Skin epidermis (tissue), 12 donors: Measurements from ENCODE around the gene PAEP.

Experiments used
- H3K27ac ChIP-seq, 21 experiments: fragments of 200-600 bp; sonication (generic) in 11 of 21; one replicate each; pipeline ENCODE4 v1.5.0; 2020; ENCODE audit warnings: mild to moderate bottlenecking in 3 of 21, inconsistent platforms in 2 of 21, moderate library complexity in 2 of 21
- H3K4me3 ChIP-seq, 7 experiments: fragments of 200-600 bp; sonication (generic) in 2 of 7; one replicate each; pipeline ENCODE4 v1.5.0; 2020; ENCODE audit warnings: inconsistent platforms in 2 of 7, mild to moderate bottlenecking in 2 of 7, moderate library complexity in 1 of 7

The PAEP gene

DNA sequence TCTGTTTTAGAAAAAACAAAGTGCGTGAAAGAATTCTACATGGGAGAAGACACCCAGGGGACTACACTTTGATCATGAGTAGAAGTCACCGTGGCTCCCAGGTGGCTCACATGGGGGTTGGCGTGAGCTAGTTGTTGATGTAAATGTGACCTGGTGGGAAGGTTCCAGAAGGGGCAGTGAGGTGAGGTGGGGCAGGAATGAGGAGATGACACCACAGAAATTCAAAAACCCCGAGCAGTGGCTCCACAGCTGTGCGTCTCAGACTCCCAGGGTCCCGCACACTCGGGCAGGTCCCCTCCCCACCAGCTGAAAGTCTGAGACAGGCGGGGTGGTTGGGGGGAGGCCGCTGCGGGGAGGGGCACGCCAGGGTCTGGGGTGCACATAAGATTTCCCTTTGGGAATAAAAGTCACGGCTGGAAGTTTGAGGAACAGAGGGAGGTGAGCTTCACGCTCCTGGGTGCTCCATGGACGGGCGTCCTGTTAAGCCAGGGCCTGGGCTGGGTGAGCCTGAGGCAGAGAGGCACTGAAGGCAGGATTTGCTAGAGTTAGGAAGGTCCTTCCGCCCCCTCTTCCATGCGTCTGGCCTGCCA, 47.9 kb downstream of the PAEP start:
- H3K27ac ChIP-seq = no peak overlapping the region
- H3K4me3 ChIP-seq = no peak overlapping the region

DNA sequence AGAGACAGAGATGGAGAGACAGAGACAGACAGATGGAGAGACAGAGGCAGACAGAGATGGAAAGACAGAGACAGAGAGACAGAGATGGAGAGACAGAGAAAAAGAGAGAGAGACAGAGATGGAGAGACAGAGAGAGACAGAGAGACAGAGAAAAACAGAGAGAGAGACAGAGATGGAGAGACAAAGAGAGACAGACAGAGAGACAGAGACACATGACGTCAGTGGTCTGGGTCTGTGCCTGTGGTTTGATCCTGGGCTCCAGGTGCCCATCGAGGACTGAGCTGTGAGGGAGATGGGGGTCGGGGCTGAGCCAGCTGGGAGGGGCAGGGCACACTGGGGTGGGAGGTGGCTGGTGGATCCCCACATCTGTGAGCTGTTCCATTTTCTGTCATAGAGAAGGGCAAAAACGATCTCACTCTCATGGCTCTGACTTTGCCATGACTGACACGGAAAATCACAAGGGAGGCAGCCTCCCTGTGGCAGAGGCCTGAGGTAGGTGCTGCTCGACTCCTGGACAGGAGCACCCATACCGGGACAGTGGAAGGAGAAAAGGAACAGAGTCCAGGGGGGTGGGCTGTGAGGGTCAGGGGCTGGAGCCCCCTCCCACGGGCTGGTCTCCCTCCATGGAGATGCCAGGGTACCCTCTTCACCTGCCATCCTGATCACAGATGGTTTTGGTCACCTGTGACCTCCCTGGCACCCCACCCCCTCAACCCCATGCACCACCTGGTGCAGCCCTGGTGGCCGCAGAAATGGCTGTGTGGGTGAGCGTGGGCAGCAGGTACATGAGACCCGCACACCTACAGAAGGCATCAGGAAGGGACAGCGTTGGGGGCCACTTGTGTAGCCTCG, 49.0 kb downstream of the PAEP start:
- Histone ChIP-seq H3K27ac (no peak overlapping the region), H3K4me3 (no peak overlapping the region)

DNA sequence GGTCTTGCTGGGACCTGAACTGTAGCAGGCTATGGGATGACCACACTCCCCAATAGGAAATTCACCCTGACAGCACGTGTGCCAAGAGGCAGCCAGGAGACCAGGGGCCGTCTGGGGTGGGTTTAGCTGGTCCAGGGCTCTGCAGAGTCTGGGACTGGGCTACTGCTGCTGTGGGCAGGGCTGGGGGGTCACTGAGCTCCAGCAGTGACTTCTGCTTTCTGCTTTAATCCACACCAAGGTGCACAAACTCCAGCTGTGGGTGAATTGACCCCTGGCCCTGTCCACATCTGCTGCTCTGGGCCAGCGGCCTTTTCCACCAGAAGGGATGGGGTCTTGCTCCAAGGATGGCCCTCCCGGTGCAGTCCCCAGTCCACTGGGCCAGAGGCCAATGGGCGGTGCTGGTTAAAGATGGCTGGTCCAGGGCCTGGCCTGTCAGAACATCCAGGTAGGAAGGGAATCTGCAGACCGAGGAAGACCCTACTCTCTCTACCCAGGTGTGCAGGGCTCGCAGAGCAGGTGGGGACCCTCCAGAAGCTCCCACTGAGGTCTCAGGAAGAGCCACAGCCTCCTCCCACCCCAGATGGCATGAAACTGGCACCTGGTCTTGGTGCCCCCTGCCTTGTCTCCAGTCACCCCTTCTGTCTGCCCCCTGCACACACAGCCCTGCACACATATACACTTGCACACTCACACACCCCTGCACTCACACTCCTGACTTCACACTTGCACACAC, 49.8 kb downstream of the PAEP start:
- Histone ChIP-seq H3K27ac (no peak overlapping the region), H3K4me3 (no peak overlapping the region)

DNA sequence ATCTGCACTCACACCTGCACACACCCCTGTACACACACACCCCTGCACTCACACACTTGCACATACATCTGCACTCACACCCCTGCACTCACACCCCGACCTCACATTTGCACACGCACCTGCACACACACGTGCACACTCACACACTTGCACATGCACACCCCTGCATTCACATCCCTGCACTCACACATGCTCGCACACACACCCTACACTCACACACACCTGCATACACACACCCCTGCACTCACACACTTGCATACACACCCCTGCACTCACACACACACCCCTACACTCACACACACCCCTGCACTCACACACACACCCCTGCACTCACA, 50.3 kb downstream of the PAEP start:
- Histone ChIP-seq H3K27ac (no peak overlapping the region), H3K4me3 (no peak overlapping the region)

DNA sequence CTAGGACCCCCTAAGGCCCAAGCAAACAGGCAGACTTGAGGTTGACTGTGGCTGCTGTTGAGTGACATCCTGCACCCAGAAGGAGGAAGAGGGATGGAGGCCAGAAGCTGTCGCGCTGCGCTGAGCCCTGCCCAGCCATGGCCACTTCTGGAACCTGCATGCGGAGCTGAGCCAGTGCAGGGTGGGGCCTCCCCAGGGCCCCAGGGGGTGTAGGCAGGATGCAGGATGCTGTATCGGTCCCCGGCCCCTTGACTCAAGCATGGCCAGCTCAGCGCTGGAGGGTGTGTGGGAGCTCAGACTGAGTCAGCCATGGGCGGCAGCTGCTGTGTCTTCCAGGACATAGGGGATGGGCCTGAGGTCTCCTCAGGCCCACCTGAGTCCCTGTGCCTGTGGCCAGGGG, 50.9 kb downstream of the PAEP start:
- Histone ChIP-seq H3K27ac (no peak overlapping the region), H3K4me3 (no peak overlapping the region)

DNA sequence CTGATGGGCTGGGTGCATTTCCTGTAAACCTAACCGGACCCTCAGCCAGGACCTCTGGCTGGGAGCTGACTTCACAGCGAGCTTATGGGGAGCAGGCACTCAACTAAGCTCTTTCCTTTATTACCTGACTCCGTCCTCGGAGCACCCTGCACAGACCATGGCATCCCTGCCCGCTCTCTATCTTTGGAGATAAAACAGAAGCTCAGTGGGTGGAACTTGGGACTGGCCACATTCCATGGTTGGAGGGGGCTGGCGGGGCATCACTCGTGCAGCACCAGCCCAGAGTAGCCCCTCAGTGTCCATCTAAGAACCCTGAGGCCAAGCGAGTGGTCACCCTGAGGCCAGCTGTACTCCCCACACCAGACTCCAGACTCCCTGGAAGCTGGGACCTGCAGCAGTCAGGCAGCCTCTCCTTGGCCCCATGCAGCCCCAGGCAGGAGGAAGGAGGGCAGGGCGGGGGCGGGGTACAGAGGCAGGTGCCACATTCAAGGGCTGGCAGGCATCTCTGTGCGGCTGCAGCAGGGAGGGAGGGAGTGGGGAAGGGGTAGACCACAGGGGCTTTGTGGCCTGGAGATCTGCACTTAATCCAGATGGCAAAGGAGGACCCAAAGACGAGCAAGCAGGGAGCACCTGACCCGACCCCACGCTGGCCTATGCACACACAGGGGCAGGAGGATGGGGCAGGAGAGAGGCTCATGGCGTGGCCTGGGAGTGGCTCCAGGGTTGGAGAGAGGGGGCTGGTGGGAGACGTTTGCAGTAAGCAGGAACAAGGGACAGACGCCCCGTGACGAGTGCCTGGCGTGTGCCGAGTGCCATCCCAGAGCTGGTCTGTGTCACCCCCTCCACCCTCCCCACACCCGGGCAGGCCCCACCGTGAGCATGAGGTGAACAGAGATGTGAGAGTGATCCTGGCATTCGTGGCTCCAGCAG, 51.7 kb downstream of the PAEP start:
- Histone ChIP-seq H3K27ac (no peak overlapping the region), H3K4me3 (no peak overlapping the region)

DNA sequence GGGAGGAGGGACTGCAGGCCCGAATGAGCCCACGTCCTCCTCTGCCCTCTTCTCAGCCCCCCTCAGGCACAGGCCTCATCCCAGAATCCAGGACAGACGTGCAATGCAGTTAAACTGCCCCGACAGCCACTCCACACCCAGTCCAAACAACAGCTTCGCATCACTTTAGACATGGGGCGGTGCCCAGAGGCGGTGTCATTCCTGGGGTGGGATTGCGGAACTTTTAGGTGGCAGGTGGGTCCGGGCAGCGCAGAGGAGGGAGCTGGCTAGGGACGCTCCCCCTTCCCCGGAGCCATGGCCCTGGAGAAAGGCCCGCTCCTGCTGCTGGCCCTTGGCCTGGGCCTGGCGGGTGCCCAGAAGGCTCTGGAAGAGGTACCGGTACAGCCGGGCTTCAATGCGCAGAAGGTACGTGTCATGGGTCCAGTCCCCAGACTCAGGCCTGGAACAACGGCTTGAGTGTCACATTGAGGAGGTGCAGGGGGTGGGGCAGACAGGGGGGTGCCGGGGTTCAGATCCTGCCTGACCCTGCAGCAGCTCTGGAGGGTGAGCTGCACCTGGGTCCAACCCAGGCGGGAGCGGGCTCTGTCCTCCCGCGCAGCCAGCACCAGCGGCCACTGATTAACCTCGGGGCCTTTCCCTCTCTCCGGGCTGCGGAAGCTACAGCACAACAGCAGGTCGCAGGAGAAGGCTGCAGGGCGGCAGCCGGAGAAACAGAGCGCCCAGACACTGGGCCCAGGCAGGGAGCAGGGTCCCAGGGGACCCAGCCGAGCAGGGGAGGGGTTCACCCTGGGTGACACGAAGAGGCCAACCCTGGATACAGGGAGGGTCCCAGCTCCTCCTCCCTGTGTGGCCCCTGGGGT, 52.6 kb downstream of the PAEP start:
- no peak overlapping the region for H3K4me3 ChIP-seq
- no peak overlapping the region for H3K27ac ChIP-seq

DNA sequence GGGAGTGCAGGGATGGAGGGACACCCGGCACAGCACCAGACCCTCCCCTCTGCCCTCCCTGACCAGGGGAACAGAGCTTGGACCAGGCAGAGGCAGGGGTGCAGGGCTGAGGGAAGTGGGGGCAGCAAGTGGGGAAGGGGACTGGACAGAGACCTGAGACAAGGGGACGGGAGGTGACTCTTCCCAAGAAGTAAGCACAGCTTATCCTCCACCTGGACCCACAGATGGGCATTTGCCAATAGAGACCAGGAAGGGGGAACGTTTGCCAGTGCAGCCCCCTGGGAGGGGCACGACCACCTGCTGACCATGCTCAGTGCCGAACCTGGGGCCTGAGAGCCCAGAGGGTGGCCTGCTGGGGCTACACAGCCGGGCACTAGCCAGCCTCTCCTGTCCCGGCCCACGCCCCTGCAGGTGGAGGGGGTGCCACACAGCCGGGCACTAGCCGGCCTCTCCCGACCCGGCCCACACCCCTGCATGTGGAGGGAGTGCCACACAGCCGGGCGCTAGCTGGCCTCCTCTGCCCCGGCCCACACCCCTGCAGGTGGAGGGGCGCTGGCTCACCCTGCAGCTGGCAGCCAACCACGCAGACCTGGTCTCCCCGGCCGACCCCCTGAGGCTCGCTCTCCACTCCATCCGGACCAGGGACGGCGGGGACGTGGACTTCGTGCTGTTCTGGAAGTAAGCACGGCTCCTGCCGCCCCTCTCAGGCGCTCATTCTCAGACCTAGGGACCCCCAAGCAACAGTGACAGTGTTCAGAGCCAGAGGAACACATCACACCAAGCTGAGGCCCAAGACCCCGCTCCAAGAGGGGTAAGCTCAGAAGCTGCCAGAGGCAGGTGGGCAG, 53.5 kb downstream of the PAEP start:
- H3K4me3 ChIP-seq = no peak overlapping the region
- H3K27ac ChIP-seq = no peak overlapping the region

DNA sequence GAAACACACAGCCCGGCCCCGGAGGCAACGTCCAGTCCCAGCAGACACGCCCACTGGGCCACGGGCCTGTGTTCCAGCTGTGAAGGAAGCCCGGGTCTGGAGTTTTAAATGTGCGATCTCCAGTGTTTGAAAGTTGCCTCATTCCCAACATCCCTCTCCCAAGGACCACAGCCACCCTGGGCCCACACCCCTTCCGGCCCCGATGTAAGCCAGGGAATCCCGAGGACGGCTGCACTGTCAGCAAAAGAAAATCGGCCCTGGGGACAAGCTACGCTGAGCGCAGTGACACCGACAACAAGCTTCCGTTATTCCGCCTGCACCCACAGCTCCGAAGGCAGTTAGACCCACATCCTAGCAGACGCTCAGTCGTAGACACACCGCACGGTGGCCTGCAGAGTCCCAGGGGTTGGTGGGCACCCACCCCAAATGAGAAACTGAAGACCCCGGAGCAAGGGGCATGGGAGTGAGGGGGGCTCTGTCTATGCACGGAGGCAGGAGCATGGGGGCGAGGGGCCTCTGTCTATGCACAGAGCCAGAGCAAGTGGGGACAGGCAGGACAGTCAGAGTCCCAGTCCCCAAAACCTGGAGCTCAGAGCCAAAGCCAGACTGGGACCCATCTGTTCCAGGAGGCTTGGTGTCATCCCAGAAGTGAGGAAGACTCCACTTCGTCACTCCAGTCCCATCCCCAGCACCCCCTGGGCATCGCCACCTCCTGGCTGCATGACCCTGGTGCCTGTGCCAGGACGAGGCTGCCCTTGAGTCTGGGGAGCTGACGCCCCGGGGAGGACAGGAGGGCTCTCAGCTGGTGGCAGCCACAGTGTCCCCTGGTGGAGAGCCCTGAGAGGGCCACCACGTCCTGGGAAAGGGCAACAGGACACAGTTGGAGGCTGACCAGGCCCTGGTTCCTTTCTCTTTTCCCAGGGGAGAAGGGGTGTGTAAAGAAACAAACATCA, 54.4 kb downstream of the PAEP start:
- Histone ChIP-seq H3K27ac (no peak overlapping the region), H3K4me3 (no peak overlapping the region)
